Activated B cell treated with CpG ODN at 0.5 μM for 24 hours (primary cell): ENCODE measurements around the gene UCN3. TPM values are rescaled to one million over a fixed set of nuclear protein-coding genes. Genes with fewer than 3 reads are reported as not detected.

Source experiments
- ATAC-seq: fragments of 200-7000 bp; cut with Tn5 transposase; one replicate; pipeline ENCODE4 v1.10.0; 2021; ENCODE audit warnings: low read depth, mild to moderate bottlenecking, moderate library complexity
- CTCF ChIA-PET: fragments of 350-600 bp; sonication (Branson Sonifier 250); formaldehyde crosslinking; loops from one replicate; lab custom pipeline; 2021; ENCODE audit warnings: antibody characterized with exemption; lab: Charles Lee
- POLR2A ChIA-PET: fragments of 350-600 bp; sonication (Branson Sonifier 250); formaldehyde crosslinking; loops from one replicate; lab custom pipeline; 2021; ENCODE audit warnings: antibody characterized with exemption; lab: Charles Lee
- DNase-seq: peaks from one replicate; pipeline ENCODE4 v3.0.0; 2022
- H3K27ac Mint-ChIP-seq: one replicate; pipeline ENCODE4 v1.8.0; 2020; ENCODE audit warnings: mixed read lengths
- H3K27me3 Mint-ChIP-seq: one replicate; pipeline ENCODE4 v1.8.0; 2021; ENCODE audit warnings: mixed read lengths
- H3K36me3 Mint-ChIP-seq: one replicate; pipeline ENCODE4 v1.8.0; 2021; ENCODE audit warnings: low read depth, mixed read lengths
- H3K4me1 Mint-ChIP-seq: one replicate; pipeline ENCODE4 v1.8.0; 2021; ENCODE audit warnings: mixed read lengths
- H3K4me3 Mint-ChIP-seq: one replicate; pipeline ENCODE4 v1.8.0; 2020; ENCODE audit warnings: mild to moderate bottlenecking, mixed read lengths
- H3K9me3 Mint-ChIP-seq: one replicate; pipeline ENCODE4 v1.8.0; 2020; ENCODE audit warnings: mixed read lengths
- intact Hi-C: fragments of 100-400 bp; cut with micrococcal nuclease; formaldehyde crosslinking; loops from one replicate; pipeline ENCODE4 v1.15.1; 2024
- total RNA-seq: library from RNA; stranded (reverse); gene quantifications from 2 replicates; pipeline ENCODE4 v1.2.3, GENCODE V29; 2022
- TF ChIP-seq, protein P1 (sequence below): fragments of 200-600 bp; IDR thresholded peaks from one replicate; pipeline ENCODE4 v1.8.0; 2022; ENCODE audit warnings: antibody characterized with exemption, mild to moderate bottlenecking

The UCN3 gene
- total RNA-seq, 1 donor from 2014 or later, result not detected

DNA sequence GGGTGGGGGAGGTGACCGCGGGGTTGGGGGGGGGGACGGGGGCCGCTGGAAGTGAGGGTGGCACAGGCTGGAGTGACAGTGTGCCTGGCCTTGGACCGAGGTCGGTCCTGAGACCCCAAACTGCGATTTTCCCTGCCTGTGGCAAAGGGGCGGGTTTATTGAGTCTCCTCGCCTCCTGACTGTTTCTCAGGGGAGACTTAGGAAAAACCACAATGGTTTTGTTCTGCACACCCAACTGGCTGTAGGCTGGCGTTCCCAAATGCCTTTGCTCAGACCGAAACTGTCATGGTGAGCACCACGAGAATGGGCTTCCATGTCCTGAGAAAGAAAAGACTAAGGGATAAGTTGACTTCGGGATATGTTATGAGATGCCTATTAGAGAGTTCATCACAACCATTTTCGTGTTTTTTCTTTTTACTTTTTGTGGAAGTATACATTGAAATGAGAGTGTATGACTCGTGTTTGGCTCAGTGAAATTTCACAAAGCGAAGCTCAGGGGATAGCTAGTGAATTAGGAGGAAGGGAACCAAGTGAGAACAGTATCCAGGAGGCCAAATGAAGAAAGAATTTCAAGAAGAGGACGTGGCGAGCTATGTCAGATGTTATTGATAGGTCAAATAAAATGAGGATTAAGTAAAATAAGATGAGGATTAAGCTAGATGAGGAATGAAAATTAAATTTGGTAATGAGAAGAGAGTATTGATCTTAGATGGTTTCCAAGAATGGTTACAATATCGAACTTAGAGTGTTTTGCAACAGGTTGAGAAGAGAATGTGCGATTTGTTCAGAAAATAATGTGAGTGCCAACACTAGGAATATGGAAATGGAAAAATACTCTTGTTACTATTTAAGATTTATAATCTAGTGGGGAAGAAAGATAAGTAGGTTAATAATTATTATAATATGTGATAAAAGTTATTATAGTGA lies 48.5 kb downstream of the UCN3 start:
- POLR2A ChIA-PET, result interaction anchor here (1.2 kb wide), 1 partner anchor 11 kb away, joined by 4 read pairs; no protein-coding TSS in a partner anchor
- no peak for DNase-seq

DNA sequence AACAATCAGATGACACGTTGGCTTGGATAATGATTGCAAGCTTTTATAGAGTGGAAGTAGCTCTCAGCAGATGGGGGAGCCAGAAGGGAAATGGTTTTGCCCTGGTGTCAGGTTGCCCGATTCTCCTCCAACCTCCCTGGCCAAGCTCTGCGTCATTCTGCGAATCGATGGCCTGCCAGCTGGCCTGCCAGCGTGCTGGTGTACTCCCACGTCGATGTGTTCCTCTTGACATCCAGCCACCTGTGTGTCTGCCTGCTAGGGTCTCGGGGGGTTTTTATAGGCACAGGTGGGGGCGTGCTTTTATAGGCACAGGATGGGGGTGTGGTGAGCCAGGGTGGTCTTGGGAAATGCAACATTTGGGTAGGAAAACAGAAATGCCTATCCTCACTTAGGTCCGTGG lies 52.2 kb downstream of the UCN3 start:
- Mint-ChIP-seq H3K4me3 (no peak overlapping the region), H3K27ac (no peak overlapping the region), H3K4me1 (peaks cover 3% of the 10 kb centered on the region), H3K9me3 (peaks cover 21% of the 10 kb centered on the region), H3K36me3 (no peaks in the 10 kb centered on the region), H3K27me3 (no peaks in the 10 kb centered on the region)
- intact Hi-C loops, result no loop called here
- ChIA-PET POLR2A (no interaction called here), CTCF (interaction anchor here (2.0 kb wide), 1 partner anchor 17 kb away, joined by 6 read pairs; no protein-coding TSS in a partner anchor)
- TF ChIP-seq, protein P1, sequence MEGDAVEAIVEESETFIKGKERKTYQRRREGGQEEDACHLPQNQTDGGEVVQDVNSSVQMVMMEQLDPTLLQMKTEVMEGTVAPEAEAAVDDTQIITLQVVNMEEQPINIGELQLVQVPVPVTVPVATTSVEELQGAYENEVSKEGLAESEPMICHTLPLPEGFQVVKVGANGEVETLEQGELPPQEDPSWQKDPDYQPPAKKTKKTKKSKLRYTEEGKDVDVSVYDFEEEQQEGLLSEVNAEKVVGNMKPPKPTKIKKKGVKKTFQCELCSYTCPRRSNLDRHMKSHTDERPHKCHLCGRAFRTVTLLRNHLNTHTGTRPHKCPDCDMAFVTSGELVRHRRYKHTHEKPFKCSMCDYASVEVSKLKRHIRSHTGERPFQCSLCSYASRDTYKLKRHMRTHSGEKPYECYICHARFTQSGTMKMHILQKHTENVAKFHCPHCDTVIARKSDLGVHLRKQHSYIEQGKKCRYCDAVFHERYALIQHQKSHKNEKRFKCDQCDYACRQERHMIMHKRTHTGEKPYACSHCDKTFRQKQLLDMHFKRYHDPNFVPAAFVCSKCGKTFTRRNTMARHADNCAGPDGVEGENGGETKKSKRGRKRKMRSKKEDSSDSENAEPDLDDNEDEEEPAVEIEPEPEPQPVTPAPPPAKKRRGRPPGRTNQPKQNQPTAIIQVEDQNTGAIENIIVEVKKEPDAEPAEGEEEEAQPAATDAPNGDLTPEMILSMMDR, result no peak
- no peak for ATAC-seq
- no peak for DNase-seq

More for the DNA sequence above, 48.5 kb downstream of the UCN3 start:
- Mint-ChIP-seq H3K27me3 (peaks cover 12% of the 10 kb centered on the region), H3K27ac (no peak overlapping the region), H3K4me1 (peaks cover 3% of the 10 kb centered on the region), H3K9me3 (peaks cover 7% of the 10 kb centered on the region), H3K36me3 (no peaks in the 10 kb centered on the region), H3K4me3 (no peak overlapping the region)
- intact Hi-C loops, result no loop called here
- no peak for ATAC-seq
- CTCF ChIA-PET, result no interaction called here
- TF ChIP-seq, protein P1, result no peak

DNA sequence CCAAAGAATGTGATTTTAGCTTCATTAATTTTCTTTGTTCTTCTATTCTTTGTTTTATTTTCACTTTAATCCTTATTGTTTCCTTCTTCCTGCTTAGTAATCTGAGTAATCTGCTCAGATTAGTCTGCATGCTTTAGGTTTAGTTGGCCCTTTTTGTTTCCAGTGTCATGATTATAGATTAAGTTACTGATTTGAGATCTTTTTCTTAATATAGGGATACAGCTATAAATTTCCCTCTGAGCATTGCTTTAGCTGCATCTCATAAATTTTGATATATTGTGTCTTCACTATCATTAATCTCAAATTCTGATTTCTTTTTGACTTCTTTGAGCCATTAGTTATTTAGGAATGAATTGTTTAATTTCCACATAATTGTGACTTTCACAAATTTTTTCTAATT lies 53.8 kb downstream of the UCN3 start:
- Mint-ChIP-seq H3K27ac (no peak overlapping the region), H3K36me3 (no peaks in the 10 kb centered on the region), H3K4me3 (no peak overlapping the region), H3K4me1 (no peaks in the 10 kb centered on the region), H3K27me3 (no peaks in the 10 kb centered on the region), H3K9me3 (peaks cover 21% of the 10 kb centered on the region)
- TF ChIP-seq, protein P1, result no peak
- DNase-seq (no peak), ATAC-seq (no peak)
- POLR2A ChIA-PET, result no interaction called here
- intact Hi-C loops, result no loop called here
- CTCF ChIA-PET, result interaction anchor here (1.0 to 2.0 kb wide), 2 partner anchors 15 to 205 kb away, joined by 5 to 6 read pairs; no protein-coding TSS in a partner anchor

- TF ChIP-seq, protein P1, result no peak
- no peaks in the 10 kb centered on the region for H3K36me3 Mint-ChIP-seq
- CTCF ChIA-PET, result no interaction called here
These were observed 54.8 kb downstream of the UCN3 start for GRCh38 chr10:5419466-5420094.

DNA sequence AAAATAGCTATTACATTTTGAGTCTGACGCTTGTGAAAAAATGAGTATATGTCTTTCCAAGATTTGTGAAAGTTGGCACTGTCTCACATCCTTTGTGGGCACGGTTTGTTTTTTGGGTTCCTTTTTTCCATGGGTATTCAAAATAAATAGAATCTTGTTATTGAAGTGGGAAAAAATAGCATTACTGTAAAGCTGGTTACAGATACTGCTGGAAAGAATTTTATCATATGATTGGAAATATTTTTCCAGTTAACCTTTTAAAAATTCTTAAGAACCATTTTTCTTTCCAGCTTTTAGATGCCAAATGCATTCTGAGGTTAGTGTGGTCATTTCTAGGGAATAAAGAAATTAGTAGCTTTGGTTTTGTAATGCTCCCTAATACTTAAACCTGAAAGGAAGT lies 59.0 kb downstream of the UCN3 start:
- Mint-ChIP-seq H3K27me3 (no peaks in the 10 kb centered on the region), H3K27ac (no peak overlapping the region), H3K4me1 (no peaks in the 10 kb centered on the region), H3K9me3 (peaks cover 13% of the 10 kb centered on the region), H3K4me3 (no peak overlapping the region), H3K36me3 (no peaks in the 10 kb centered on the region)
- TF ChIP-seq, protein P1, result no peak
- POLR2A ChIA-PET, result interaction anchor here (1.2 kb wide), 1 partner anchor 11 kb away, joined by 4 read pairs; no protein-coding TSS in a partner anchor
- CTCF ChIA-PET, result interaction anchor here (2.4 kb wide), 1 partner anchor 11 kb away, joined by 6 read pairs; no protein-coding TSS in a partner anchor
- intact Hi-C loops, result no loop called here
- DNase-seq, result no peak
- no peak for ATAC-seq

More at GRCh38 chr10:5419466-5420094, 54.8 kb downstream of the UCN3 start:
- Mint-ChIP-seq H3K4me3 (no peak overlapping the region), H3K4me1 (no peaks in the 10 kb centered on the region), H3K27me3 (no peaks in the 10 kb centered on the region), H3K9me3 (peaks cover 21% of the 10 kb centered on the region), H3K27ac (no peak overlapping the region)
- intact Hi-C loops, result no loop called here
- POLR2A ChIA-PET, result interaction anchor here (0.6 kb wide), 1 partner anchor 451 kb away, joined by 3 read pairs; no protein-coding TSS in a partner anchor
- ATAC-seq (no peak), DNase-seq (no peak)
